8988T (cell line): Measurements from ENCODE around the gene KCTD17.

Source experiments
- DNase-seq: peaks from one replicate; pipeline ENCODE4 v3.0.0; 2011

The KCTD17 gene

GRCh38 chr22:37051391-37052385, at the start of gene KCTD17:
KCTD17 (plus strand) TSS chr22:37051742; CDS start chr22:37051761, 19 bp downstream.
- DNase-seq = peak; percentile 95

- DNase-seq = no peak
Observed at GRCh38 chr22:37001826-37002225, 49.7 kb upstream of the KCTD17 start.

GRCh38 chr22:37002633-37003032, 48.9 kb upstream of the KCTD17 start:
- no peak for DNase-seq

GRCh38 chr22:37007651-37008050, 43.9 kb upstream of the KCTD17 start:
- no peak for DNase-seq

GRCh38 chr22:37008365-37008764, 43.2 kb upstream of the KCTD17 start:
- DNase-seq = no peak

GRCh38 chr22:37009490-37009889, 42.1 kb upstream of the KCTD17 start:
- no peak for DNase-seq

- DNase-seq = no peak
Observed at GRCh38 chr22:37010174-37010573, 41.4 kb upstream of the KCTD17 start.

GRCh38 chr22:37010976-37011375, 40.6 kb upstream of the KCTD17 start:
- DNase-seq = no peak

- DNase-seq = no peak
Observed at GRCh38 chr22:37011472-37011871, 40.1 kb upstream of the KCTD17 start.

- DNase-seq = no peak
Observed at GRCh38 chr22:37012262-37012904, 39.2 kb upstream of the KCTD17 start.

- no peak for DNase-seq
Observed at GRCh38 chr22:37012956-37013355, 38.6 kb upstream of the KCTD17 start.

- no peak for DNase-seq
Observed at GRCh38 chr22:37014415-37014806, 37.1 kb upstream of the KCTD17 start.

- no peak for DNase-seq
Observed at GRCh38 chr22:37014835-37015586, 36.5 kb upstream of the KCTD17 start.

GRCh38 chr22:37015587-37015878, 36.0 kb upstream of the KCTD17 start:
- no peak for DNase-seq

- DNase-seq = no peak
Observed at GRCh38 chr22:37016134-37016910, 35.2 kb upstream of the KCTD17 start.

GRCh38 chr22:37017356-37017755, 34.2 kb upstream of the KCTD17 start:
- DNase-seq = no peak

GRCh38 chr22:37018086-37018814, 33.3 kb upstream of the KCTD17 start:
- no peak for DNase-seq

GRCh38 chr22:37018815-37019308, 32.7 kb upstream of the KCTD17 start:
- DNase-seq = no peak

GRCh38 chr22:37019309-37020191, 32.0 kb upstream of the KCTD17 start, which contains the start of the genes MPST and TST:
MPST (plus strand) TSS chr22:37019742; CDS start chr22:37019837, 95 bp downstream.
TST (minus strand) TSS chr22:37019447; CDS start chr22:37018732, 715 bp downstream.
- DNase-seq = peak; percentile 78

GRCh38 chr22:37020192-37020479, 31.4 kb upstream of the KCTD17 start:
- no peak for DNase-seq

- DNase-seq = no peak
Observed at GRCh38 chr22:37021041-37021440, 30.5 kb upstream of the KCTD17 start.
